Stimulated activated effector memory CD8-positive, alpha-beta T cell treated with anti-CD3 and anti-CD28 coated beads, Interleukin-12 subunit alpha, Interleukin-12 subunit beta, amount 100 ng/mL, for 72 hours (primary cell): ENCODE results near the gene MVP.
"Not testable (repeated sequence)": the region's sequence is repeated elsewhere in the genome, so short reads cannot be mapped to it uniquely, and the experiment has no call there.

ENCODE experiments used
- ATAC-seq: fragments of 150-1000 bp; cut with Tn5 transposase; 2 replicates; pipeline ENCODE4 v1.10.0; 2021
- DNase-seq, 2 donors: peaks; one replicate each; pipeline ENCODE4 v3.0.0; 2021 to 2022; ENCODE audit warnings: low spot score in 2 of 2
- H3K27ac Mint-ChIP-seq: one replicate; pipeline ENCODE4 v1.8.0; 2022; ENCODE audit warnings: mild to moderate bottlenecking, mixed read lengths
- H3K36me3 Mint-ChIP-seq: one replicate; pipeline ENCODE4 v1.8.0; 2022; ENCODE audit warnings: mild to moderate bottlenecking, mixed read lengths
- H3K4me1 Mint-ChIP-seq: one replicate; pipeline ENCODE4 v1.8.0; 2022; ENCODE audit warnings: mixed read lengths
- H3K4me3 Mint-ChIP-seq: one replicate; pipeline ENCODE4 v1.8.0; 2022; ENCODE audit warnings: mild to moderate bottlenecking, mixed read lengths
- H3K9me3 Mint-ChIP-seq: one replicate; pipeline ENCODE4 v1.8.0; 2022; ENCODE audit warnings: mixed read lengths

The MVP gene

DNA sequence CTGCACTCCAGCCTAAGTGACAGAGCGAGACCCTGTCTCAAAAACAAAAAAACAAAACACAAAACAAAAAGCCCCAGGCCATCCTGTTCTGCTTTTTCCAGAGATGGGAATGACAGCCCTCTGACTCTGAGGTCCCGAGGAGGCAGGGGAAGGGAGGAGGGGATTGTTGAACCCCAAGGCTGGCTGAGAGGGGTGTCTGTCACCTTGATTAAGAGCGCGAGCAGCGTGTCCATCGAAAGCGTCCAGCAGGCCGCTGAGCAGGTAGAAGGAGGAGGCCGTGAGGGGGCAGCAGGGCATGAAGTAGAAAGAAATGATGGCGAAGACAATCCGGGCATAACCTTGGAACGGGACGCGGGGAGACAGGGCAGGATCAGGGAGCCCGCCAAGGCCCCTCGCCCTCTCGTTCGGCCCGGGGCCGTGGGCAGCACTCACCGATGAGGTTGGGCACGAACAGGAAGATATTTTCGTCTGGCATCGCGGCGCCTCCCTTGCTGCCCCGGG is 42.2 kb downstream of the MVP start:
- peak overlapping the region; percentile 97 for H3K4me3 Mint-ChIP-seq
- peaks cover 44% of the 10 kb centered on the region for H3K36me3 Mint-ChIP-seq
- no peaks in the 10 kb centered on the region for H3K9me3 Mint-ChIP-seq
- DNase-seq = peak in 1 of 2 donors; percentile 56
- peak overlapping the region; percentile 97 for H3K27ac Mint-ChIP-seq
- no peak for ATAC-seq
- H3K4me1 Mint-ChIP-seq = peaks cover 28% of the 10 kb centered on the region

DNA sequence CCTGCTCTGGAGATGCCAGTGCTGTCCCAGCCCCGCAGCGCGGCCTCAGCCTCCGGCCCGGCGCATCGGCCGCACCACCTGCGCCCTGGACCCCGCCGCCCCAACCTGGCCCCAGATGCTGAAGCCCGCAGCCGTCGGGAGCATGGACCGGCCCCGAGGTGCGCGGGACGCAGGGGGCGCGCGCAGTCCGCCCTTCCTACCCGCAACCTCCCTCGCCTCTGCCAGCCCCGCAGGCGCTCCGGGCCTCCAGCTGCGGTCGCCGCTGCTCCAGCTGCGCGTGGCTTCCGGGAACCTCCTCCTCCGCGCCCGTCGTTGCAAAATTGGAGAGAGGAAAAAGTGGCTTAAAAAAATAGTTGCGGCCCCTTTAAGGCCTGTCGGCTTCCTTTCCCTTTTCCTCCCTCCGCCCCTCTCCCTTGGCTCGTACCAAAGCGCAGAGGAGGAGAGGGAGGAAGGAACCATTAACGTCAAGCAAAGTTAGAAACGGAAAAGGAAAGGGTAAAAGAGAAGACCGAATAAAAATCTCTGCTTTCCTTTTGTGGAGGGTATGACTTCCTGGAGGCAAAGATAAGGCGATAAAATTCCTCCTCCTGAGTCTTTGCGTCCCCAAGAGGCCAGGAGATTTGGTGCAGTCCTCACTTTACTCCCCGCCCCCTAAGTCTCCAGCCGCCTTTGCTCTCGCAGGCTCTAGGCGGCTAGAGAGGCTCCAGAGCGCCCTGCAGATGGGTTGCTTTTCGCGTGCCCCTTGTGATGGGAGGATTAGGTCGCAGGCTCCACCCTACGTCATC is 42.8 kb downstream of the MVP start, which contains the start of gene CDIPT:
Gene CDIPT, minus strand, starts transcription at position 343 of the 785 bp plus-strand sequence. CDS start 369 bp downstream, outside the sequence.
- peaks cover 27% of the 10 kb centered on the region for H3K4me1 Mint-ChIP-seq
- peaks cover 40% of the 10 kb centered on the region for H3K36me3 Mint-ChIP-seq
- H3K4me3 Mint-ChIP-seq = peak within 1 kb of the TSS; percentile 97
- ATAC-seq (peak; percentile 99), DNase-seq (peak; percentile 87 to 96)
- H3K27ac Mint-ChIP-seq = peak within 1 kb of the TSS; percentile 97
- no peaks in the 10 kb centered on the region for H3K9me3 Mint-ChIP-seq

DNA sequence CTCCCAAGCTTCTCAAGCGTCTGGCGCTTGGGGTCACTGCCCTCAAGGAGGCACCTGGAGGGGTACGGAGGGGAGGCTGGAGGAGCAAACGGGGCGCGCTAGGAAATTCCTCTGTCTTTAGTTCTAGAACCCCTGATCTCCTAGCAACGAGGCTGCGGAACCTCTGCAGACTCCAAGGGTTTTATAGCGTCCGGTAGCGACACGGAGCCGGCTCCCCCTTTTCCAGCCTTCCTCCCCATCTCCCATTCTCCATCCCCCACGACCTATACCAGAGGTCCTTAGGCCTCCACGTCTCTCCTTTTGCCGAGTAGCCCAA is 43.4 kb downstream of the MVP start:
- Mint-ChIP-seq H3K27ac (peak overlapping the region; percentile 97), H3K4me3 (peak overlapping the region; percentile 97), H3K36me3 (peaks cover 34% of the 10 kb centered on the region), H3K9me3 (no peaks in the 10 kb centered on the region), H3K4me1 (peaks cover 22% of the 10 kb centered on the region)
- DNase-seq = no peak
- no peak for ATAC-seq

DNA sequence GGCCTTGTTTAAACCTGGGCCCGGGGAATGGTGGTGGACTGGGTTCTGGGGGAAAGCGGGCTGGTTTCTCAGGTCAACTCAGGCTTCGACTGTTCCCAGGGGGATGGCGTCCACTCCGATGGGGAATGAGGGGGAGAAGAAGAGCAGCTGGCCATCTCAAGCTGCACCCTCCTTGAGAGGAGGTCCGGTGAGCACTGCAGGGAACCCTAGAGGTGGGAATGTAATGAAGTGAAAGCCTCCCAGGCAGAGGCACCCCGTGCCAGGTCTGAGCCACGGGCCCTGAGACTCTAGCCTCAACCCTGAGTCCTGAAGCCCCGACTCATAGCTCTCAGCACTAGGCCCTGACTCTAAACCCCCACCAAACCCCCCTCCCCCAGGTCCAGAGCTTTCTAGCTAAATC is 43.9 kb downstream of the MVP start:
- ATAC-seq = no peak
- H3K4me3 Mint-ChIP-seq = peak overlapping the region; percentile 97
- H3K36me3 Mint-ChIP-seq = peaks cover 29% of the 10 kb centered on the region

DNA sequence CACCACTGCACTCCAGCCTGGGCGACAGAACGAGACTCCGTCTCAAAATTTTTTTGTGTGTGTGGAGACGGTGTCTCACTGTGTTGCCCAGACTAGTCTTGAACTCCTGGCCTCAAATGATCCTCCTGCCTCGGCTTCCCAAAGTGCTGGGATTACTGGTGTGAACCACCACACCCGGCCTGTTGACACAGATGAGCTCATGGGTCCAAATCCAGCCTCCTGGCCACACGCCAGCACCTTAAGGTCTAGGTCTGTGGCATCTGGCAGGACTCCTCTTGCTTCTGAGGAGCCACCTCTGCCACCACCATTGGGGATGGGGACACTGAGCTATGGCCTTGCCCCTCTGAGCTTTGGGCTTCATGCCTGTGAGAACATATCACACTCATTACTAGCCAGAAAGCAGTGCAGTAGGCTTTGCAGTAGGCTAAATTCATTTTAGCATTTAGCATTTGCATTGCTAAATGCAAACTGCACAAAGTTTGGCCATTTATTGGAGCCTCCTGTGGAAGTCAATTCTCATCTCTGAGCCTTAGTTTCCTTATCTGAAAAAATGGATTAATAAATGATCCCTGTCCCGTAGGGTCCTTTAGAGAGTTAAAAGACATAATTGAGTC is 48.2 kb downstream of the MVP start:
- no peak overlapping the region for H3K4me3 Mint-ChIP-seq
- H3K36me3 Mint-ChIP-seq = no peaks in the 10 kb centered on the region
- H3K9me3 Mint-ChIP-seq = no peaks in the 10 kb centered on the region
- DNase-seq (no peak), ATAC-seq (no peak)
- H3K27ac Mint-ChIP-seq = no peak overlapping the region
- no peaks in the 10 kb centered on the region for H3K4me1 Mint-ChIP-seq

More for the DNA sequence above, 43.9 kb downstream of the MVP start:
- DNase-seq = no peak
- no peak overlapping the region for H3K27ac Mint-ChIP-seq
- no peaks in the 10 kb centered on the region for H3K9me3 Mint-ChIP-seq
- H3K4me1 Mint-ChIP-seq = peaks cover 19% of the 10 kb centered on the region

DNA sequence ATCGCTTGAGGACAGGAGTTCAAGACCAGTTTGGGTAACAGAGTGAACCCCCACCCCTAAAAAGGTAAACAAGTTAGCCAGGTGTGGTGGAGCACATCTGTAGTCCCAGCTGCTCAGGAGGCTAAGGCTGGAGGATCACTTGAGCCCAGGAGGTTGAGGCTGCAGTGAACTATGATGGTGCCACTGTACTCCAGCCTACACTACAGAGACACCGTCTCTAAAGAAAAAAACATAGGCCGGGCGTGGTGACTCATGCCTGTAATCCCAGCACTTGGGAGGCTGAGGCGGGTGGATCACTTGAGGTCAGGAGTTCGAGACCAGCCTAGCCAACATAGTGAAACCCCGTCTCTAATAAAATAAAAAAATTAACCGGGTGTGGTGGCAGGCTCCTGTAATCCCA is 48.8 kb downstream of the MVP start:
- not testable (repeated sequence) for H3K36me3 Mint-ChIP-seq, ATAC-seq, H3K4me1 Mint-ChIP-seq, DNase-seq, H3K4me3 Mint-ChIP-seq, H3K9me3 Mint-ChIP-seq, H3K27ac Mint-ChIP-seq

DNA sequence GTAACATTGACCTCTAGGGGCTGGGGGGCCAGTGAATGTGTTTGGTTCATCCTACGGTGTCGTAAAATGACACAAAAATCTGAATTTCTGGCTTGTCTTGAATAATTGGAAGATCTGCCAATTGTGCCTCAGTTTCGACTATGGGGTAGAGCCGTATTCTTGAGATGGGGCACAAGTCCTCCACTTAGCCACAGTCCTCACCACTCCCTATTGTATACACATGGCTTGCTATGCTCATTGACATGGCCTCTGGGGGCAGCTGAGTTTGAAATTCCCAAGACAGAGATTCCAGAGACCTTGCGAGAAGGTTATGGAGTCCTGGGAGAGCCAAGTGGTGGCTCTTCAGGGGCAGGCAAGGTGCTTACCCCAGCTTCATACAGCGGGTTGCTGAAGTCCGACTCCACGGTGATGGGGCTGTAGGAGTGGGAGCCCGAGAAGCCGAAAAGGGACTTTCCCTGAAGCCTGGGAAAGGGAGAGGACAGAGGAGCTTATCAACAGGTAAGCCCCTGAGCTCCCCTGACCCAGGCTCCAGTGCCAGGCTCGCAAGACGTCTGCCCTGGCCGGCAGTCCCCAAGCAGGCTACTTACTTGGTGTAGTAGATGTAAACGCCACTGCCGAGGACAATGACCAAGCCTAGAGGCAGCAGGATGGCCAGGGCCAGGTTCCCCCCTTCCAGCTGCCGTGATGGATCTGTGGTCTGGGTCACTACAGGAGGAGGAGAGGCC is 51.7 kb downstream of the MVP start:
- Mint-ChIP-seq H3K4me1 (peaks cover 8% of the 10 kb centered on the region), H3K9me3 (no peaks in the 10 kb centered on the region), H3K36me3 (no peaks in the 10 kb centered on the region), H3K4me3 (no peak overlapping the region), H3K27ac (no peak overlapping the region)
- DNase-seq (no peak), ATAC-seq (no peak)

DNA sequence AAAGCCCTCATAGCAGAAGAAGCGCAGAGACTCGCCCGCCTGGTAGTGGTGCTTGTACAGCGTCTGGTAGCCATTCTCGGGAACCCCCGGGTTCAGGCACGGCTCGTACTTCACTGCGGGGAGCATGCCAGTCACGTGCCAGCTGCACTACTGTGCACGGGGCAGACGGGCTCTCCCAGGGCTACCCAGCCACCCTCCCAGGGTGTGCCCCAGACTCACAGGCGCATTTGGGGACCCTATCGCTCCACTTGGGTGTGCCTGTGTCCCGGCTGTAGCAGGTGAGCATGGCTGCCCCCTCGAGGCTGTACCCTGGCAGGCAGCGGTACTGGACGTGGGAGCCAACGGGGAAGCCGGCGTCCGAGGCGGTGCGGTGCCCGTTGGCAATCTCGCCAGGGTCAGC is 53.1 kb downstream of the MVP start:
- DNase-seq (no peak), ATAC-seq (no peak)
- Mint-ChIP-seq H3K27ac (no peak overlapping the region), H3K36me3 (no peaks in the 10 kb centered on the region), H3K4me1 (peaks cover 21% of the 10 kb centered on the region), H3K9me3 (no peaks in the 10 kb centered on the region), H3K4me3 (no peak overlapping the region)

DNA sequence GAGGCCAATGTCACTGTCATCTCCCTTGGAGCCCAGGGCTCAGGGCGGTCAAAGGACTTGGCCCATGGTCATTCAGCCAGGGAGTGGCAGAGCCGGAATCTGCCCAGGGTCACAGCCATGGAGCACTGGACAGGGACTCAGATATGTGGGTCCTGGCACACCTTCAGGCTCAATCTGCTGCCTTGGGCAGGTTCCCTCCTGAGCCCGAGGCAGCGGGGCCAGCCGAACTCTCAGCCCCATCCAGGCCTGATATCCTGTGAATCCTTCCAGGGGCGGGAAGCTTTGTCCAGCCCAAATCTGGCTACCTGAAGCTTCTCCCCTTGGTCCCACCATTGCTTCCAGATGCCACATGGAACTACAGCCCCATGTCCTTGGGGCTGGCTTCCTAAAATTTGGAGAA is 54.9 kb downstream of the MVP start:
- Mint-ChIP-seq H3K9me3 (no peaks in the 10 kb centered on the region), H3K36me3 (no peaks in the 10 kb centered on the region), H3K4me1 (peaks cover 21% of the 10 kb centered on the region), H3K4me3 (no peak overlapping the region), H3K27ac (no peak overlapping the region)
- DNase-seq (no peak), ATAC-seq (no peak)

DNA sequence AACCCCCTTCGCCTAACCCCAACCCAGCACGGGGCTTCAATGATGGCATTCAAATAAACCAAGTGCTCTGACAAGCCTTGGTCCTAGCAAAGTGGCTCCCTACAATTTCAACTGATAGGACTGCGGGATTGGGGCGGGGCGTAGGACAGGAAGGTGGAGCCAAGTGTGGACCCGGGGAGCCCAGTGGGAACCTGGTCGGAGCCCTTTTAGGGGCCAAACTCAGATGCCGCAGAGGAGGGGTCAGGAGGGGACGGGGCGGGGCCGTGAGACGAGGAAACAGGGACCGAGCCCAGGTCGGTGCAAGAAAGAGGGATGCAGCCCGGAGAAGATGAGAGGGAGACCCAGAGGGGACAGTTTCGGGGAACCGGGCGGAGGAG is 55.9 kb downstream of the MVP start:
- no peak for ATAC-seq
- Mint-ChIP-seq H3K4me1 (peaks cover 21% of the 10 kb centered on the region), H3K36me3 (no peaks in the 10 kb centered on the region), H3K4me3 (peak overlapping the region; percentile 70), H3K27ac (no peak overlapping the region), H3K9me3 (no peaks in the 10 kb centered on the region)
- DNase-seq = no peak

DNA sequence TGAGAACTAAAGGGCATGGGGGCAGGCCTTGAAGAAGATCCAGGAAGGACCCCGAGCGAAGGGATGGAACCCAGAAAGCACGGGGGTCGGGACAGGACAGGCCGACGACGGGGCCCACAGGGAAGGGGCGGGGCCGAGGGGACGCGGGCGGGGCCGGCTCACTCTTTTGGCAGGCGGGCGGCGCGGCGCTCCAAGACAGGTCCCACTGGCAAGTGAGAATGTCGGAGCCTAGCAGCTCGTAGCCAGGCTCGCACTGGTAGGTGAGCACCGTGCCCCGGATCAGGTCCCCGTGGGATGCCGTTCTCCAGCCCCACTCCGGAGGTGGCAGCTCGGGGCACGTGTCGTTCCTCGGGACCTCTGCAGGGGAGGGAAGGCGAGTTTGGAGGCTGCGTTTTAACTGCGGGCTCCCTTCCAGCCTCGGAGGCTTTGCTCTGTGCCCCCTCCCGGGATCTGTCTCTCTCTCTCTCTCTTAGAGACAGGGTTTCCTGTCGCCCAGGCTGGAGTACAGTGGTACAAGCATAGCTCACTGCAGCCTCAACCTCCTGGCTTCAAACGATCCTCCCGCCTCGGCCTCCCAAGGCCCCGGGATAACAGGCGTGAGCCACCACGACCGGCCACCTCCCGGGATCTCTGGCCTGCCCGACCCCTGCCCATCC is 56.5 kb downstream of the MVP start:
- Mint-ChIP-seq H3K4me1 (peaks cover 21% of the 10 kb centered on the region), H3K36me3 (no peaks in the 10 kb centered on the region), H3K9me3 (no peaks in the 10 kb centered on the region), H3K4me3 (peak overlapping the region; percentile 70), H3K27ac (no peak overlapping the region)
- ATAC-seq (peak; percentile 54), DNase-seq (peak in 1 of 2 donors; percentile 58)

DNA sequence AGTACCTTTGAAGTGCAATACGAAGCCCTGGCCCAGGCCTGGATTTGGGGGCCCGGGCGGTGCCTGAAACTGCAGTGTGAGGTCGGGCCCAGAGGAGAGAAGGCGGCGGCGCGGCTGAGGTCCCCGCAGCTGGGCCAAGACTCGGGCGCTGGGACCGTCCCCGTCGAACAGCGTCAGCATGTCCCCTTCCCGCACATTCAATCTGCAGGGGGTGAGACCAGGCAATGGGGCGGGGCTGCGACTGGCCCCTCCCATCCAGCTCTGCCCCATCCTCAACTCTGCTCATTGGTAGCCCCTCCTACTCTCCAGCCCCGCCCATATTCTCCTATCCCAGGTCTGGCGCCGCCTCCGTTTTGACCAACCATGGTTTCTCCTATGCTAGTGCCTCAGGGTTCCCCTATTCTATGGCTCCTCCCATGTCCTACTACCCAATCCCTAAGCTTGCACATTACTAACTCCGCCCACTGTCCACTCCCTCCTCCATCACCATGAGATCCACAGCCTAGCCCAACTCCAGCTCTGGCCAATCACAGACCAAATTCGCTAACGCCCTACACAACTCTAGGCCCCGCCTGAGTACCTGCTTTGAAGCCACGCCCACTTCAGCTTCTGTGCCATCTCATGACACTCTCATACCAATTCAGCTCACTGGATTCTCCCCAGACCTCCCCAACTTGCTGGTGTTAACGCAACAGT is 57.2 kb downstream of the MVP start:
- DNase-seq (peak in 1 of 2 donors; percentile 63), ATAC-seq (peak; percentile 83)

DNA sequence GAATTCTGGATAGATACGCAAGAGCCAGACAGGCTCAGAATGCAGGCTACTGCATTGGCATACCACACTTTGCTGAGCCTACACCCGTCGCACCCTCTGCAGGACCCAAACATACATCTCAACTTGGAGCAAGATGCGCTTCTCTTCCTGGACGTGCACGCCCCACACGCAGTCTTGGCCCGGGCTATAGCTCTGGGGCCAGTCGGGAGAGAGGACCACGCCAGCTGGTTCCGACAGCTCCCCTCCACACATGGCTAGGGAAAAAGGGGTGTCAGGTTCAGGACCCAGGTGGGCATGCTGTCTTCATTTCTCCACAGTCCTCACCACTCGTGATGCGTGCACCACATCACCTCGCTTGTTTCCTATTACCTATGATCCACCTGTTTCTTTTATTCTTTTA is 57.9 kb downstream of the MVP start:
- H3K4me3 Mint-ChIP-seq = peak overlapping the region; percentile 70
- DNase-seq (no peak), ATAC-seq (no peak)
- no peaks in the 10 kb centered on the region for H3K9me3 Mint-ChIP-seq
- H3K4me1 Mint-ChIP-seq = peaks cover 21% of the 10 kb centered on the region
- H3K27ac Mint-ChIP-seq = no peak overlapping the region
- H3K36me3 Mint-ChIP-seq = no peaks in the 10 kb centered on the region

More for the DNA sequence above, 57.2 kb downstream of the MVP start:
- H3K27ac Mint-ChIP-seq = no peak overlapping the region
- peak overlapping the region; percentile 70 for H3K4me3 Mint-ChIP-seq
- no peaks in the 10 kb centered on the region for H3K36me3 Mint-ChIP-seq
- H3K4me1 Mint-ChIP-seq = peaks cover 21% of the 10 kb centered on the region
- no peaks in the 10 kb centered on the region for H3K9me3 Mint-ChIP-seq

DNA sequence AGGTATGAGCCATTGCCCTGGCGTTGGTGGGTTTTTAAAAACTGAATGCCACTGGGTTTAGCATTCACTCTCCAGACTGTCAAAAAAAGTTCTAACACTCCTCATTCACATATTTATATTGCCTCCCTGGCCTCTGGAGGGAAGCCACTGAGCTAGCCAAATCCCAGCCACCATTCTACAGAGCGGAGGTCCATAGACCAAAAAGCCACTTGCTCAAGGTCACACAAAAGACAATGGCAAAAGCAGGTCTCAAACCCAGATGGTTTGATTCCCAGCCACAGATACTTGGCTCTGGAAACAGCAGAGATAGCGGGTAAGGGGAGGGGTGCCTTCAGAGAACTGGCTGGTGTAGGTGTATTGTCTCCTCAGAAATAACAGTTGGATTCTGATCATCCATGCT is 60.8 kb downstream of the MVP start:
- no peak for ATAC-seq
- no peak overlapping the region for H3K27ac Mint-ChIP-seq
- H3K36me3 Mint-ChIP-seq = no peaks in the 10 kb centered on the region
- no peak overlapping the region for H3K4me3 Mint-ChIP-seq
- DNase-seq = no peak
- peaks cover 19% of the 10 kb centered on the region for H3K4me1 Mint-ChIP-seq
- H3K9me3 Mint-ChIP-seq = no peaks in the 10 kb centered on the region

DNA sequence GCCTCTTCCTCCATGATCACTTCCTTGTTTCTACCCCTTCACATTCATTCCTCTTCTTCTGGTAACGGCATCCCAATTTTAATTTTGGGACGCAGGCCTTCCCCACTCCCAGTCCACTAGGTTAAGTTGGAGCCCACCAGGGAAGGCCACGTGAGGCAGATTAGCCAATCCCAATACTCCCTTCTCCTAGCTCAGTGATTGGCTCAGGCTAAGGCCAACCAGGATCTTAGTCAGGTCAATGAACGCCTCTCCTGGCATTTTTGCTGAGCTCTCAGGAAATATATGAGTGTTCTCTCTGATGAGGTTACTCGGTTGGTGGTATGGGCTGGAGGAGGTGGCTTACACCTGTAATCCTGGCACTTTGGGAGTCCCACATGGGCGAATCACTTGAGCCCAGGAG is 63.7 kb downstream of the MVP start:
- Mint-ChIP-seq H3K27ac (no peak overlapping the region), H3K4me1 (no peaks in the 10 kb centered on the region), H3K36me3 (no peaks in the 10 kb centered on the region), H3K4me3 (no peak overlapping the region), H3K9me3 (no peaks in the 10 kb centered on the region)
- ATAC-seq = no peak
- DNase-seq = no peak
